A673 (cell line): ENCODE measurements around the gene PPFIA2.

Experiments used
- CTCF ChIP-seq: fragments of 300-800, 200-600 bp; sonication (generic); conservative IDR thresholded peaks from 2 replicates; pipeline ENCODE4 v1.5.1; 2017; ENCODE audit warnings: low read depth, mild to moderate bottlenecking, antibody characterized with exemption, low read length, moderate library complexity, mixed read lengths
- EZH2 ChIP-seq: fragments of 200-600 bp; sonication (generic); IDR thresholded peaks from 2 replicates; pipeline ENCODE4 v1.6.1; 2017; ENCODE audit warnings: borderline replicate concordance, low read depth, mild to moderate bottlenecking, mixed read lengths, antibody characterized with exemption, low read length; ENCODE audit not compliant: poor library complexity, severe bottlenecking

GRCh38 chr12:81337886-81338285 is 421.3 kb downstream of the PPFIA2 start:
- TF ChIP-seq CTCF, result no peak
- no peak for TF ChIP-seq EZH2
